Measurements from ENCODE around the gene GOT1. TPM values are rescaled to one million over a fixed set of nuclear protein-coding genes. Genes with fewer than 3 reads are reported as not detected.

Gene GOT1
- total RNA-seq, 1 donor from 2014 or later: 50.9 TPM

GRCh38 chr10:99444383-99445045 lies 14.1 kb upstream of the GOT1 start:
- no peak for DNase-seq (ENCODE audit: extremely low spot score, unreplicated experiment)
- peaks cover 65% of the 10 kb centered on the region for H3K27me3 Mint-ChIP-seq
- H3K9me3 Mint-ChIP-seq: no peaks in the 10 kb centered on the region
- H3K36me3 Mint-ChIP-seq: peaks cover under 1% of the 10 kb centered on the region
- no peak for TF ChIP-seq CTCF (conservative IDR thresholded peaks at IDR 0.05)
- no peak overlapping the region for H3K4me3 Mint-ChIP-seq
- H3K4me1 Mint-ChIP-seq (ENCODE audit: unreplicated experiment): peaks cover 5% of the 10 kb centered on the region
- H3K27ac Mint-ChIP-seq: peak overlapping the region; percentile 42

- Mint-ChIP-seq H3K4me3 (no peak overlapping the region), H3K9me3 (no peaks in the 10 kb centered on the region), H3K36me3 (peaks cover 4% of the 10 kb centered on the region), H3K27ac (no peak overlapping the region), H3K4me1 (ENCODE audit: unreplicated experiment) (peaks cover 5% of the 10 kb centered on the region), H3K27me3 (peaks cover 55% of the 10 kb centered on the region)
- TF ChIP-seq CTCF (conservative IDR thresholded peaks at IDR 0.05): no peak
- DNase-seq (ENCODE audit: extremely low spot score, unreplicated experiment): no peak
Measured at GRCh38 chr10:99443500-99443899, 13.1 kb upstream of the GOT1 start.

GRCh38 chr10:99442394-99442793 lies 12.0 kb upstream of the GOT1 start:
- H3K36me3 Mint-ChIP-seq: peaks cover 4% of the 10 kb centered on the region
- no peak overlapping the region for H3K27ac Mint-ChIP-seq
- no peak for DNase-seq (ENCODE audit: extremely low spot score, unreplicated experiment)
- H3K9me3 Mint-ChIP-seq: no peaks in the 10 kb centered on the region
- TF ChIP-seq CTCF (conservative IDR thresholded peaks at IDR 0.05): no peak
- H3K4me3 Mint-ChIP-seq: no peak overlapping the region
- H3K27me3 Mint-ChIP-seq: peaks cover 47% of the 10 kb centered on the region
- peaks cover 5% of the 10 kb centered on the region for H3K4me1 Mint-ChIP-seq (ENCODE audit: unreplicated experiment)

GRCh38 chr10:99438890-99439289 lies 8.5 kb upstream of the GOT1 start:
- peaks cover 4% of the 10 kb centered on the region for H3K36me3 Mint-ChIP-seq
- peaks cover 15% of the 10 kb centered on the region for H3K27me3 Mint-ChIP-seq
- no peak for DNase-seq (ENCODE audit: extremely low spot score, unreplicated experiment)
- TF ChIP-seq CTCF (conservative IDR thresholded peaks at IDR 0.05): no peak
- H3K4me3 Mint-ChIP-seq: no peak overlapping the region
- no peak overlapping the region for H3K27ac Mint-ChIP-seq
- H3K4me1 Mint-ChIP-seq (ENCODE audit: unreplicated experiment): peaks cover 5% of the 10 kb centered on the region
- no peaks in the 10 kb centered on the region for H3K9me3 Mint-ChIP-seq

- DNase-seq (ENCODE audit: extremely low spot score, unreplicated experiment): no peak
- no peak overlapping the region for H3K4me3 Mint-ChIP-seq
- no peaks in the 10 kb centered on the region for H3K27me3 Mint-ChIP-seq
- peaks cover 4% of the 10 kb centered on the region for H3K36me3 Mint-ChIP-seq
- TF ChIP-seq CTCF (conservative IDR thresholded peaks at IDR 0.05): peak; percentile 79
- H3K9me3 Mint-ChIP-seq: no peaks in the 10 kb centered on the region
- H3K27ac Mint-ChIP-seq: no peak overlapping the region
- H3K4me1 Mint-ChIP-seq (ENCODE audit: unreplicated experiment): peaks cover 21% of the 10 kb centered on the region
Measured at GRCh38 chr10:99435986-99436638, 5.7 kb upstream of the GOT1 start.

Data from type B pancreatic cell (in vitro differentiated cells).